H1 (cell line): ENCODE data around the gene ASIP.

Source experiments
- CBX5 ChIP-seq: fragments of 300-800, 300-1000 bp; sonication (generic); IDR thresholded peaks from 2 replicates; pipeline ENCODE4 v1.7.1; 2016; ENCODE audit warnings: antibody characterized with exemption, low read length, low read depth
- EZH2 ChIP-seq: fragments of 200-600 bp; sonication (generic); IDR thresholded peaks from 2 replicates; pipeline ENCODE4 v1.7.1; 2012; ENCODE audit warnings: low read depth, mild to moderate bottlenecking, moderate library complexity, low read length, inconsistent platforms; ENCODE audit not compliant: severe bottlenecking
- KDM5A ChIP-seq: fragments of 200-600 bp; IDR thresholded peaks from 2 replicates; pipeline ENCODE4 v1.7.1; 2012; ENCODE audit warnings: mild to moderate bottlenecking, low read length, inconsistent platforms, mixed read lengths
- POLR2AphosphoS5 ChIP-seq: IDR thresholded peaks from 2 replicates; pipeline ENCODE4 v1.6.1; 2011; ENCODE audit warnings: low read depth, low read length
- RBBP5 ChIP-seq: IDR thresholded peaks from 2 replicates; pipeline ENCODE4 v1.7.1; 2012; ENCODE audit warnings: low read depth, mild to moderate bottlenecking, inconsistent platforms, low read length, moderate library complexity, borderline replicate concordance
- TF ChIP-seq, protein P1 (sequence below), 3 experiments: IDR thresholded peaks; 1 replicate in 2 of 3; 2 replicates in 1 of 3; pipeline versions ENCODE4 v1.5.1 to v1.6.1; 2011; ENCODE audit warnings: low read length in 3 of 3, mild to moderate bottlenecking in 3 of 3, inconsistent platforms in 2 of 3, low read depth in 1 of 3, moderate library complexity in 1 of 3; ENCODE audit not compliant: insufficient read depth in 1 of 3; ENCODE audit errors: control extremely low read depth in 1 of 3

GRCh38 chr20:34311118-34312023 lies 70.1 kb downstream of the ASIP start:
- TF ChIP-seq EZH2 (no peak), POLR2AphosphoS5 (no peak), CBX5 (no peak), RBBP5 (no peak), KDM5A (no peak)
- TF ChIP-seq, protein P1, sequence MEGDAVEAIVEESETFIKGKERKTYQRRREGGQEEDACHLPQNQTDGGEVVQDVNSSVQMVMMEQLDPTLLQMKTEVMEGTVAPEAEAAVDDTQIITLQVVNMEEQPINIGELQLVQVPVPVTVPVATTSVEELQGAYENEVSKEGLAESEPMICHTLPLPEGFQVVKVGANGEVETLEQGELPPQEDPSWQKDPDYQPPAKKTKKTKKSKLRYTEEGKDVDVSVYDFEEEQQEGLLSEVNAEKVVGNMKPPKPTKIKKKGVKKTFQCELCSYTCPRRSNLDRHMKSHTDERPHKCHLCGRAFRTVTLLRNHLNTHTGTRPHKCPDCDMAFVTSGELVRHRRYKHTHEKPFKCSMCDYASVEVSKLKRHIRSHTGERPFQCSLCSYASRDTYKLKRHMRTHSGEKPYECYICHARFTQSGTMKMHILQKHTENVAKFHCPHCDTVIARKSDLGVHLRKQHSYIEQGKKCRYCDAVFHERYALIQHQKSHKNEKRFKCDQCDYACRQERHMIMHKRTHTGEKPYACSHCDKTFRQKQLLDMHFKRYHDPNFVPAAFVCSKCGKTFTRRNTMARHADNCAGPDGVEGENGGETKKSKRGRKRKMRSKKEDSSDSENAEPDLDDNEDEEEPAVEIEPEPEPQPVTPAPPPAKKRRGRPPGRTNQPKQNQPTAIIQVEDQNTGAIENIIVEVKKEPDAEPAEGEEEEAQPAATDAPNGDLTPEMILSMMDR (IDR thresholded peaks at IDR 0.05; ENCODE audit: control extremely low read depth in 1 of 3, insufficient read depth in 1 of 3, low read depth in 1 of 3, low read length in 3 of 3) = peak in 1 of 3 experiments; percentile 25; a peak in 1 of 4 replicates
